Activated naive CD8-positive, alpha-beta T cell treated with anti-CD3 and anti-CD28 coated beads, Interleukin-2, amount 50 U/mL, for 24 hours (primary cell): ENCODE data around the gene DCST2.
A peak's percentile ranks its signal among the peaks of the same experiment; 100 is the strongest.

Experiments used
- ATAC-seq: fragments of 150-1000 bp; cut with Tn5 transposase; one replicate; pipeline ENCODE4 v1.10.0; 2021
- DNase-seq: peaks from one replicate; pipeline ENCODE4 v3.0.0; 2021
- H3K27ac Mint-ChIP-seq: one replicate; pipeline ENCODE4 v1.8.0; 2021; ENCODE audit warnings: mild to moderate bottlenecking, mixed read lengths
- H3K27me3 Mint-ChIP-seq: one replicate; pipeline ENCODE4 v1.8.0; 2021; ENCODE audit warnings: mixed read lengths
- H3K36me3 Mint-ChIP-seq: one replicate; pipeline ENCODE4 v1.8.0; 2021; ENCODE audit warnings: low read depth, mixed read lengths
- H3K4me1 Mint-ChIP-seq: one replicate; pipeline ENCODE4 v1.8.0; 2021; ENCODE audit warnings: mixed read lengths
- H3K4me3 Mint-ChIP-seq: one replicate; pipeline ENCODE4 v1.8.0; 2021; ENCODE audit warnings: mild to moderate bottlenecking, moderate library complexity, mixed read lengths
- H3K9me3 Mint-ChIP-seq: one replicate; pipeline ENCODE4 v1.8.0; 2021; ENCODE audit warnings: mixed read lengths

The DCST2 gene

GRCh38 chr1:155006601-155007101, 26.9 kb downstream of the DCST2 start:
- peak; percentile 62 for DNase-seq
- Mint-ChIP-seq H3K27ac (peak overlapping the region; percentile 95), H3K36me3 (no peaks in the 10 kb centered on the region), H3K27me3 (no peaks in the 10 kb centered on the region), H3K9me3 (no peaks in the 10 kb centered on the region), H3K4me1 (peaks cover 68% of the 10 kb centered on the region), H3K4me3 (peak overlapping the region; percentile 72)
- peak; percentile 62 for ATAC-seq

GRCh38 chr1:155005076-155006011, 28.2 kb downstream of the DCST2 start:
- peak; percentile 38 for DNase-seq
- Mint-ChIP-seq H3K4me1 (peaks cover 61% of the 10 kb centered on the region), H3K9me3 (no peaks in the 10 kb centered on the region)

GRCh38 chr1:155004352-155005075, 29.1 kb downstream of the DCST2 start:
- H3K27ac Mint-ChIP-seq: peak overlapping the region; percentile 89
- no peaks in the 10 kb centered on the region for H3K27me3 Mint-ChIP-seq
- no peaks in the 10 kb centered on the region for H3K36me3 Mint-ChIP-seq
- ATAC-seq (no peak), DNase-seq (no peak)
- H3K9me3 Mint-ChIP-seq: no peaks in the 10 kb centered on the region
- peak overlapping the region; percentile 88 for H3K4me3 Mint-ChIP-seq
- H3K4me1 Mint-ChIP-seq: peaks cover 61% of the 10 kb centered on the region

More at GRCh38 chr1:155005076-155006011, 28.2 kb downstream of the DCST2 start:
- H3K36me3 Mint-ChIP-seq: no peaks in the 10 kb centered on the region
- peak overlapping the region; percentile 45 for H3K4me3 Mint-ChIP-seq
- no peak for ATAC-seq
- H3K27ac Mint-ChIP-seq: peak overlapping the region; percentile 95
- H3K27me3 Mint-ChIP-seq: no peaks in the 10 kb centered on the region

- H3K27ac Mint-ChIP-seq: peak overlapping the region; percentile 89
- DNase-seq (peak; percentile 30), ATAC-seq (no peak)
- no peaks in the 10 kb centered on the region for H3K36me3 Mint-ChIP-seq
- H3K9me3 Mint-ChIP-seq: no peaks in the 10 kb centered on the region
- H3K27me3 Mint-ChIP-seq: no peaks in the 10 kb centered on the region
- H3K4me3 Mint-ChIP-seq: peak overlapping the region; percentile 88
- peaks cover 59% of the 10 kb centered on the region for H3K4me1 Mint-ChIP-seq
Measured at GRCh38 chr1:155003766-155004351, 29.7 kb downstream of the DCST2 start.

GRCh38 chr1:155003227-155003765, 30.3 kb downstream of the DCST2 start:
- H3K4me3 Mint-ChIP-seq: peak overlapping the region; percentile 88
- ATAC-seq (no peak), DNase-seq (peak; percentile 46)
- peak overlapping the region; percentile 89 for H3K27ac Mint-ChIP-seq
- no peaks in the 10 kb centered on the region for H3K27me3 Mint-ChIP-seq
- H3K36me3 Mint-ChIP-seq: no peaks in the 10 kb centered on the region
- no peaks in the 10 kb centered on the region for H3K9me3 Mint-ChIP-seq
- peaks cover 59% of the 10 kb centered on the region for H3K4me1 Mint-ChIP-seq

- Mint-ChIP-seq H3K9me3 (no peaks in the 10 kb centered on the region), H3K4me3 (peak within 1 kb of the TSS; percentile 88), H3K36me3 (no peaks in the 10 kb centered on the region), H3K4me1 (peaks cover 62% of the 10 kb centered on the region), H3K27ac (peak within 1 kb of the TSS; percentile 89), H3K27me3 (no peaks in the 10 kb centered on the region)
- ATAC-seq (no peak), DNase-seq (peak; percentile 25)
Measured at GRCh38 chr1:155002464-155003226, 30.9 kb downstream of the DCST2 start, which contains the start of gene ZBTB7B. Gene ZBTB7B (plus strand): TSS chr1:155002802. CDS start chr1:155014661, 11,859 bp downstream.

GRCh38 chr1:155001675-155002463, 31.7 kb downstream of the DCST2 start:
- Mint-ChIP-seq H3K27me3 (no peaks in the 10 kb centered on the region), H3K9me3 (no peaks in the 10 kb centered on the region), H3K4me1 (peaks cover 63% of the 10 kb centered on the region), H3K36me3 (no peaks in the 10 kb centered on the region), H3K4me3 (peak overlapping the region; percentile 86), H3K27ac (peak overlapping the region; percentile 86)
- DNase-seq (peak; percentile 99), ATAC-seq (peak; percentile 57)

DNA sequence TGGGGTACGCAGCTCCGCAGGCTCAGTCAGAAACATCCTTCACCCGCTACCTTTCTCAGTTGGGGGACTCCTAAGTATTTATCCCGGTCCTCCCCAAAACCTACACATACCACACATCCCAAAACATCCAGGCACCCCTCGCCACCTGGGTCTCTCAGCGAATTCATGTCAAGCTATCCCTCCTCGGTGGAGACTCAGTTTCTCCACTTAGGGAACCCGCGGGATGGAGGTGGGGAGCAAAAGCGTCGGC, 32.2 kb downstream of the DCST2 start:
- Mint-ChIP-seq H3K9me3 (no peaks in the 10 kb centered on the region), H3K36me3 (no peaks in the 10 kb centered on the region), H3K27ac (peak overlapping the region; percentile 86), H3K4me3 (peak overlapping the region; percentile 86), H3K4me1 (peaks cover 57% of the 10 kb centered on the region), H3K27me3 (no peaks in the 10 kb centered on the region)
- DNase-seq: no peak
- ATAC-seq: peak; percentile 8

GRCh38 chr1:155000726-155001424, 32.7 kb downstream of the DCST2 start:
- Mint-ChIP-seq H3K27ac (peak overlapping the region; percentile 86), H3K4me1 (peaks cover 53% of the 10 kb centered on the region), H3K27me3 (no peaks in the 10 kb centered on the region), H3K4me3 (peak overlapping the region; percentile 86), H3K9me3 (no peaks in the 10 kb centered on the region), H3K36me3 (no peaks in the 10 kb centered on the region)
- ATAC-seq (peak; percentile 45), DNase-seq (peak; percentile 89)

GRCh38 chr1:155000411-155000725, 33.2 kb downstream of the DCST2 start:
- no peak for ATAC-seq
- DNase-seq: peak; percentile 64
- Mint-ChIP-seq H3K36me3 (no peaks in the 10 kb centered on the region), H3K9me3 (no peaks in the 10 kb centered on the region), H3K4me3 (peak overlapping the region; percentile 86), H3K27ac (peak overlapping the region; percentile 94), H3K4me1 (peaks cover 48% of the 10 kb centered on the region), H3K27me3 (no peaks in the 10 kb centered on the region)

DNA sequence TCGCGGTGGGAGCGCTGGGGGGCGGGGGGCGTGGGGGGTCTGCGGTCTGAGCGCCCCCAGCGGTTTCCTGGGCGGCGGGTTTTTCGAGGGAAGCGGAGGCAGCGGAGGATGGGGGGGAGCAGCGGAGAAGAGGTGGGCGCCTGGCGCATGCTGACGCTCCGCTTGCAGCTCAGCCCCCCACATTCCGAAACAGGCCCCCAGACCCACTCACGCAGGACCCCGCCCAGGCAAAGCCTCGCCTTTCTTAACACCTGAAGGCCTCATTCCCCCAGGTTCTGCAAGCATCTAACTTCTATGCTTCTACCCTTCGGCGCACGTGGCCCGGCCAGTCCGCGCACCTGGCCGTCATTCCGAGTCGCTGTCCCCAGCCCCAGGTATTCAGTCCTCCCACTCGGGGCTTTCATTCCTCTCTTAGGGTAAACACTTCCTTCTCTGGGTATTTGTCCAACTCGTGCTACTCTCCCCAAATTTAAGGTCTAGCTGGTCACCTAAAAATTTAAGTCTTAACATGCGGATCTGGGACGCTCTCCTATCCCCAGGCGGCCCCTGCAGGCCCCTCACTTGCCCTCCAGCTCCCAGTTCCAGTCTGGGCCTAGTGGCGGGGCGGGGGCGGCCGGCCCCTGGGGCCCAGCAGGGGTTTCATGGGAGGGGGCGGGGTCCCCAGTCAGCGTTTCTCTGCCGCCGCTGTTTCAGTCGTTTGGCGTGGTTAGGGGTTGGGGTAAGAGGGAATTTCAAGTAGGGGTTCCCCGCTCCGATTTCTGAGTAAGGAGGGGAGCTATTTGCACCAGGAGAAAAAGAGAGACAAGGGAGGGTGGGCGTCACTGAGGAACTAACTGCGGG, 33.8 kb downstream of the DCST2 start:
- H3K9me3 Mint-ChIP-seq: no peaks in the 10 kb centered on the region
- H3K4me3 Mint-ChIP-seq: peak overlapping the region; percentile 86
- no peaks in the 10 kb centered on the region for H3K36me3 Mint-ChIP-seq
- ATAC-seq (peak; percentile 10), DNase-seq (peak; percentile 79)
- H3K27ac Mint-ChIP-seq: peak overlapping the region; percentile 94
- peaks cover 46% of the 10 kb centered on the region for H3K4me1 Mint-ChIP-seq
- no peaks in the 10 kb centered on the region for H3K27me3 Mint-ChIP-seq
